Ovary (tissue), 3 donors: ENCODE measurements around the gene GPAM.

ENCODE experiments used
- CTCF ChIP-seq, 3 donors: fragments of 450-650 bp in 2 of 3; fragments of 200-600 bp in 1 of 3; IDR thresholded peaks; one replicate each; pipeline versions ENCODE4 v1.5.1 to v1.8.0; 2016 to 2022; ENCODE audit warnings: antibody characterized with exemption in 3 of 3, mild to moderate bottlenecking in 1 of 3
- POLR2A ChIP-seq: fragments of 450-650 bp; IDR thresholded peaks from one replicate; pipeline ENCODE4 v1.6.1; 2017; ENCODE audit warnings: antibody characterized with exemption, mild to moderate bottlenecking, moderate library complexity
- donor health status: DM: no; HTN: no; CAD: no.

- TF ChIP-seq CTCF (IDR thresholded peaks at IDR 0.05): no peak
- no peak for TF ChIP-seq POLR2A
Measured at GRCh38 chr10:112208997-112209396, 25.4 kb upstream of the GPAM start.
